HG03139 (cell line): Measurements from ENCODE around the gene SLC35B2.
A peak's percentile ranks its signal among the peaks of the same experiment; 100 is the strongest.

Experiments used
- ATAC-seq: cut with Tn5 transposase; IDR thresholded peaks from one replicate; pipeline ENCODE4 v1.9.1; 2021; ENCODE audit not compliant: unreplicated experiment

SLC35B2 gene

GRCh38 chr6:44254191-44255104 is 2.9 kb downstream of the SLC35B2 start:
- ATAC-seq = no peak

DNA sequence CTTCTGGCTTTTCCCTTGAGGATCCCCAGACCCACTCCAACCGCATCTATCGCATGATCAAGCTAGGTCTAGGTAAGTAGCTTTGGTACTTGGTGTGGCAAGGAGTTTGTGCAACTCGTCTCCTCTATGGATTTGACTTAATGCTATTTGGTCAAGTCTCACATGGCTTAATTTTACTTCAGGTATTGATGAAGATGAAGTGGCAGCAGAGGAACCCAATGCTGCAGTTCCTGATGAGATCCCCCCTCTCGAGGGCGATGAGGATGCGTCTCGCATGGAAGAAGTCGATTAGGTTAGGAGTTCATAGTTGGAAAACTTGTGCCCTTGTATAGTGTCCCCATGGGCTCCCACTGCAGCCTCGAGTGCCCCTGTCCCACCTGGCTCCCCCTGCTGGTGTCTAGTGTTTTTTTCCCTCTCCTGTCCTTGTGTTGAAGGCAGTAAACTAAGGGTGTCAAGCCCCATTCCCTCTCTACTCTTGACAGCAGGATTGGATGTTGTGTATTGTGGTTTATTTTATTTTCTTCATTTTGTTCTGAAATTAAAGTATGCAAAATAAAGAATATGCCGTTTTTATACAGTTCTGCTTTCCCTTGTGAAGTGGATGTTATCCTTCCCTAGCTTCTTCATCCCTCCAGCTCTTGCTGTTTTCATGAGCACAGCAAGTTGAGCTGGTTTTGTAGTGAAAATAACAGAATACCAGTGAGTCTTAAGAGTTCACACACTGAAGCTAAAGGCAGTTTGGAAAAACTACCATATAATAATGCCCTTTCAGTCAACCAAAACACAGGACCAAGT is 3.8 kb downstream of the SLC35B2 start:
- ATAC-seq = no peak

DNA sequence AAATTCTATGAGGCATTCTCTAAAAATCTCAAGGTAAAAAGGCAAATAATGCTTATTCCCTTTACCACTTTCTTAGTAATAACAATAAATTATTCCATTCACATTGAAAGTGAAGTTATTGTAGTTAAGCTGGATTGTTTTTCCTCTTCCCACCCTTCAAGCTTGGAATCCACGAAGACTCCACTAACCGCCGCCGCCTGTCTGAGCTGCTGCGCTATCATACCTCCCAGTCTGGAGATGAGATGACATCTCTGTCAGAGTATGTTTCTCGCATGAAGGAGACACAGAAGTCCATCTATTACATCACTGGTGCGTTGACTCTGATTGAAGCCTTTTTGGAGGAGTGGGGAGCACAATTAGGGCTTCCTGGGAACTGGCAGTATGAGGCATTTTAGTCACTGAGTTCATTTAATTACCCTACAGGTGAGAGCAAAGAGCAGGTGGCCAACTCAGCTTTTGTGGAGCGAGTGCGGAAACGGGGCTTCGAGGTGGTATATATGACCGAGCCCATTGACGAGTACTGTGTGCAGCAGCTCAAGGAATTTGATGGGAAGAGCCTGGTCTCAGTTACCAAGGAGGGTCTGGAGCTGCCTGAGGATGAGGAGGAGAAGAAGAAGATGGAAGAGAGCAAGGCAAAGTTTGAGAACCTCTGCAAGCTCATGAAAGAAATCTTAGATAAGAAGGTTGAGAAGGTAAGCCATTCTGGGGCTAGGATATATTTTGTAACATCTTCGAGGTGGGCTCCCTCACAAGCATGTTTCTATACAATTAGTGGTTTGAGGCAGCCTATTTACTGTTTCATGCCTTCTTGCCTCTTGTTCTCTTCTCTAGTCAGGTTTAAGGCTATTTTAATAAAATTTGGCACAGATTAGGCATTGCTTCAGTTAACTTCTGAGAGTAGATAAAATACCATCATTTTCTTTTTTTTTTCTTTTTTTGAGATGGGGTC is 5.5 kb downstream of the SLC35B2 start:
- ATAC-seq = no peak

- no peak for ATAC-seq
Measured at GRCh38 chr6:44250718-44251123, 6.6 kb downstream of the SLC35B2 start.

- ATAC-seq = no peak
Measured at GRCh38 chr6:44250067-44250717, 7.1 kb downstream of the SLC35B2 start.

DNA sequence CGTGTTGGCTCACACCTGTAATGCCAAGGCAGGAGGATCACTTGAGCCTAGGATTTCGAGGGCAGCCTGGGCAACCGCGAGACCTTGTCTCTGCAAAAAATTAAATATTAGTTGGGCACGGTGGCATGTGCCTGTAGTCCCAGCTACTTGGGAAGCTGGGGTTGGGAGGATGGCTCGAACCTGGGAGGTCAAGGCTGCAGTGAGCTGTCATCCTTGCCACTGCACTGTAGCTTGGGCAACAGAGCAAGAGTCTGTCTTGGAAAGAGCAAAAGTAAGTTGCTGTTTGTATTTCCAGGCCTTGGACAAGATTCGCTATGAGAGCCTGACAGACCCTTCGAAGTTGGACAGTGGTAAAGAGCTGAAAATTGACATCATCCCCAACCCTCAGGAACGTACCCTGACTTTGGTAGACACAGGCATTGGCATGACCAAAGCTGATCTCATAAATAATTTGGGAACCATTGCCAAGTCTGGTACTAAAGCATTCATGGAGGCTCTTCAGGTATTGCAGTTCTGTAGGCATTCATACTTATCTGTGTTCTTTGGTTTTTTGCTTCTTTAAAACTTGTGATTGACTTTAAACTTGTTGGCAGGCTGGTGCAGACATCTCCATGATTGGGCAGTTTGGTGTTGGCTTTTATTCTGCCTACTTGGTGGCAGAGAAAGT is 8.1 kb downstream of the SLC35B2 start:
- ATAC-seq = no peak

GRCh38 chr6:44248579-44248978 is 8.7 kb downstream of the SLC35B2 start:
- no peak for ATAC-seq

- peak; percentile 31 for ATAC-seq
Measured at GRCh38 chr6:44247338-44248302, 9.7 kb downstream of the SLC35B2 start.

DNA sequence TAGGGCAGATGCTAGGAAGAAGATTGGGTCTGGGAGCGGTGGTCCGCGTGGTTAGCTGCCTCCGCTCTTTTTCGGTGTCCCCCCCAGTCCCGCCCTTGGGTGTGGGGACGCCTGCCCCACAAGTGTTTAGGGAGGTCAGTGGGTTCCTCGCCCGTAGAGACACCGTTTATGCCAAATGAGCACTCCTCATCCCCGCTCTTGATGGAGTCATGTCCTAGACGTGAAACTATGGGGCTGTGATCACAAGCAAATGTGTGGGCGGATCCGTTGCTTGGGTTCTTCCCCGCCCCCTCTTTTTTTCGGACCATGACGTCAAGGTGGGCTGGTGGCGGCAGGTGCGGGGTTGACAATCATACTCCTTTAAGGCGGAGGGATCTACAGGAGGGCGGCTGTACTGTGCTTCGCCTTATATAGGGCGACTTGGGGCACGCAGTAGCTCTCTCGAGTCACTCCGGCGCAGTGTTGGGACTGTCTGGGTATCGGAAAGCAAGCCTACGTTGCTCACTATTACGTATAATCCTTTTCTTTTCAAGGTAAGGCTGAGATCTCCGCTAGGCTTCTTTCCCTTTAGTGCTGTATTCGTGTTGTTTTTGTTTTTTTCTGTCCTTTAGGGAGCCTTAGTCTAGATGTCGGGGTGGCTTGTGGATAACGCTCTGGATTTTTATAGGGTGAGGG is 10.5 kb downstream of the SLC35B2 start, which contains the start of gene HSP90AB1:
TSS of gene HSP90AB1 (plus strand) at position 439 of the 675 bp plus-strand sequence. CDS start 1,529 bp downstream, outside the sequence.
- ATAC-seq = peak; percentile 60

DNA sequence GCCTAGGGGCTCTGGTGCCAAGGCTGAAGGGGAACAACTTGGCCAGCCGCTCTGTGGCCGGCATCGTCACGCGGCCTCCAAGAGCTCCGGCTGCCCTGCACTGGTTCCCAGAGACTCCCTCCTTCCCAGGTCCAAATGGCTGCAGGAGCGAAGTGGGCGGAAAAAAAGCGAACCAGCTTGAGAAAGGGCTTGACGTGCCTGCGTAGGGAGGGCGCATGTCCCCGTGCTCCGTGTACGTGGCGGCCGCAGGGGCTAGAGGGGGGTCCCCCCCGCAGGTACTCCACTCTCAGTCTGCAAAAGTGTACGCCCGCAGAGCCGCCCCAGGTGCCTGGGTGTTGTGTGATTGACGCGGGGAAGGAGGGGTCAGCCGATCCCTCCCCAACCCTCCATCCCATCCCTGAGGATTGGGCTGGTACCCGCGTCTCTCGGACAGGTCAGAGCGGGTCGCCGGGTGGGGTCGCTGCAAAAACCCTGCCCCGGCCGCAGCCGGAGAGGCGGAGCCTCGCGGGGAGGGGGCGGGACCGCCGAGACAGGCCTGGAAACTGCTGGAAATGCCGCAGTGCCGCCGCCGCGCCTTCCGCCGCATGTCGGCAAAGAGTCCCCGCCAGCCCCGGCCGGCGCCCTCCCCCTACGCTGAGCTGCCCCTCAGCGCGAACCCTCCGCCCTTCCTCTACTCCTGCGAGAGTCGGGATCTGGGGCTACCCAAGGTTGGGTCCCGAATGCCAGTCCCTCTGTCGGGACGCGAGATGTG is 11.2 kb downstream of the SLC35B2 start:
- peak; percentile 36 for ATAC-seq

DNA sequence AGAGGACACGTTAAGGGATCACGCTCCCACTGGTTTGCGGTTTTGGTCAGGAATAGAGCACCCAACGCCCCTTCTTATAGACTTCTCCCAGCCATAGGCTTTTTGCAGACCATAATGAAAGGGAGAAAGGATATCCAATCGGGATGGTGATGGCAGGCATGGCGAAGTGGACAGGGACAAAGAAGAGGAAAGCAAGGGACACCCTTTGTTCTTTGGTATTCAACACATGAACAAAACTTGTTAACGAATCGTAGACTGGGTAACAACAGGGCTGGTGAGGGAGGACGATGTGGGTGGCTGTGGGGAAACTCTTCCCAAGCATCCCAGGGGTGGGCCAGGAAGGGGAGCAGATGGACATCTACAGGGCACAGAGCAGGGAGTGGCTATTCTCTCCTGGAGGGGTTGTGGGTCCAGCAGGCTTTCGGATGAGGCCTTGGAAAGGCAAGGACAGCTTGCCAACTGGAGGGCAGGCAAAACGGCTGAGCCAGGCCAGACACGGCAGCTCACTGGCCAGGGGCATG is 11.9 kb downstream of the SLC35B2 start:
- ATAC-seq = no peak

DNA sequence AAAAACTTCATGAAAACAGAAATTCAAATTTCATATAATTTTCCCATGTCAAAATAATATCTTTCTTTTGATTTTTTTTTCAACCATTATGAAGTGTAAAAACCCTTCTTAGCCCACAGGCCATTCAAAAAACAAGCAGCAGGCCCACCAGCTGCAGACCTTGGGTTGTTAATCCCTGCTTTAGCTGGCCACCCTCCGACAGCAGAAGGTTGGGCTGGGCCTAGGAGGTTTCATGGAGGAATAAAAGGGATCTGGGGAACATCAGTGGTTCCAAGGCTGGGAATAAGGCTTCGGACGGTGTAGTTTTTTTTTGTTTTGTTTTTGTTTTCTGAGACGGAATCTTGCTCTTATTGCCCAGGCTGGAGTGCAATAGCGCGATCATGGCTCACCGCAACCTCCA is 14.0 kb downstream of the SLC35B2 start:
- no peak for ATAC-seq

GRCh38 chr6:44238687-44239350 is 18.5 kb downstream of the SLC35B2 start:
- no peak for ATAC-seq

DNA sequence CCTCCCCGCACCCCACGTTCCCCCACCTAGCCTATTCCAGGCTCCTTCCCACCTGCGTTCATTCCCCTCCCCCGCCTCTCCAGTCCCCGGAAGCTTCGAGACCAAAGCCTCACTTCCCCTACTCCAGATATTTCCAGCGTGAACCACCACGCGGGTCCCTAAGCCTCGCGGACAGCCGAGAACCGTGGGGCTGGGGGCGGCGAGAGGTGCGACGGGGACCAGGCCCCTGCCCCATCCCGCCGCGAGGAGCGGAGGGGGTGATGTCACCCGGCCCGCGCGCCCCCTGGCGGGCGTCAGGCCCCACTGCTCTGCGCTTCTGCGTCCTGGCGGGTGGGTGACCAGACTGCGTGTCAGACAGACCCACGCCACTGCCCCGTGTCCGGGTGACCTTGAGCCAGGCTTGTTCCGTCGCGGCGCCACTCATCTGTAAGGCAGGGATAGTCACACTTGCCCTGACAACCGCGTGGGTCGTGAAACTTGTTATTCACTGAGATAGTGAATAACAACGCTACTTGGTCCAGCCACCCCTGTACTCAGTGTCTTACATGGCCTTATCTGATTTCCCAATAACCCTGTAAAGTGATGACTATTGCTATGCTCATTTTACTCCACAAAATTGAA is 19.4 kb downstream of the SLC35B2 start:
- ATAC-seq = peak; percentile 86

DNA sequence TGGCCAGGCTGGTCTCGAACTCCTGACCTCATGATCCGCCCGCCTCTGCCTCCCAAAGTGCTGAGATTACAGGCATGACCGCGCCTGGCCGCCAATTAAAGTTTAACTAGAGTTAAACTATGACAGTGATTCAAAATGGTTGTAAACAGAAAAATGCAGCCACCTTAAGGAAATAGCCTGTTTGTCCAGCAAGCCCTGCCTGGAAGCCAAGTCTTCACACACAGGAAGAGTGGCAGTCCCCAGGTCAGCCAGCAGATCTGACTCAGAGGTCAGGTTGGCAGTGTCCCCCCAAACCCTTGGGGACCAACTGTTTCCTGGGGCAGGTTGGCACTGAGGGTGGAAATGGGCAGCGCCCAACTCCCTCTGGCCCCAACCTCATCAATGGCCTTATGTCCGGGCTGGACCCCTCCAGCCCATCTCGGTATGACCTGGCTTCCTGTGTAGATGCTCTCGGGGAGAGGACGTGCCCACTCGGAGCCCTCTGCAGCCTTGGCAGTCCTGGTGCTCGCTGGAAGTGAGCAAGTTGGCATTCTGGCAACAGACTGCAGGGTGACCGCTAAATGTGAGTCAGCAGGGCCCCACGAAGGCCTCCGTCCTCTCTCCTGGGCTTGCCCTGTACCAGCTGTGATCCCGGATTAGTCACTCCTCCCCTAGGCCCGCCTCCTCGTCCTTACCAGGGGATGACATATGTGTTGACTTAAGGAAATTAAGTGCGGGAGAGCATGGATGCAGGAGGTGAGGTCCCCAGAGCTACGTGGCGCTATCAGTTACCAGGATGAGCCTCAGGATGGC is 20.1 kb downstream of the SLC35B2 start:
- ATAC-seq = peak; percentile 45
